Measurements from ENCODE around the gene RXYLT1.
"Not testable (repeated sequence)": the region's sequence is repeated elsewhere in the genome, so short reads cannot be mapped to it uniquely, and the experiment has no call there.

Gene RXYLT1

DNA sequence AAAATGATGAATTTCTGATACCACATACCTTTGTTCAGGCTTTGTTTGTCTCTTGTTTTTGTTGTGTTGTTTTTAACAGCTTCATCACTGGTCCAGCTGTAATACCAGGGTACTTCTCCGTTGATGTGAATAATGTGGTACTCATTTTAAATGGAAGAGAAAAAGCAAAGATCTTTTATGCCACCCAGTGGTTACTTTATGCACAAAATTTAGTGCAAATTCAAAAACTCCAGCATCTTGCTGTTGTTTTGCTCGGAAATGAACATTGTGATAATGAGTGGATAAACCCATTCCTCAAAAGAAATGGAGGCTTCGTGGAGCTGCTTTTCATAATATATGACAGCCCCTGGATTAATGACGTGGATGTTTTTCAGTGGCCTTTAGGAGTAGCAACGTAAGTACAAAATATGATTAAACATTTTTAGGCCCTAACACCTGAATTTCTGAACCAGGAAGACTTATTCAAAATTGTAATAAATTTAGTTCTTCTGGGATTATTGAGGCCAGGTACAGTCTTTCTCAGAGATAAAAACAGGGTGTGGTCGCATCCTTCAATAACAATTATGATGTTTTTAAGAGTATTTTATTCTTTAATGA is 22.4 kb downstream of the RXYLT1 start:
- DNase-seq (ENCODE audit: low read depth in 1 of 2, low spot score in 1 of 2) = no peak

DNA sequence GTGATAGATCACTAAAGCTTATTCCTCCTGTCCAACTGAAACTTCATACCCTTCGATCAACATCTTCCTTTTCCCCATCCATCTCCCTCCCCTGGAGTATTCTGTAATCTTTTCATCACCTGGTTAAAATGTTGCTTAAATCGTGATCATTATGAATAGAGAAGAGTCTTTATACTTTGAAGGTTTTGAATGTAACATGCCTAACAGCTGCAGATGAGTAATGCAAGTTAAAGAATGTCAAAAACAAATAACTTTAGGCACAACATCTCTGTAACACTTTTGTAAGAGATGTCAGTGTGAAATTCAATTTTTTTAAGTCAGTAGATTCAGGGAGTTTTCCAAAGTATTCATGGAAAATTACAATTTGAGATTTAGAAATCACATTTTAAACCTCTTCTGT is 25.0 kb downstream of the RXYLT1 start:
- no peak for DNase-seq (ENCODE audit: low read depth in 1 of 2, low spot score in 1 of 2)

DNA sequence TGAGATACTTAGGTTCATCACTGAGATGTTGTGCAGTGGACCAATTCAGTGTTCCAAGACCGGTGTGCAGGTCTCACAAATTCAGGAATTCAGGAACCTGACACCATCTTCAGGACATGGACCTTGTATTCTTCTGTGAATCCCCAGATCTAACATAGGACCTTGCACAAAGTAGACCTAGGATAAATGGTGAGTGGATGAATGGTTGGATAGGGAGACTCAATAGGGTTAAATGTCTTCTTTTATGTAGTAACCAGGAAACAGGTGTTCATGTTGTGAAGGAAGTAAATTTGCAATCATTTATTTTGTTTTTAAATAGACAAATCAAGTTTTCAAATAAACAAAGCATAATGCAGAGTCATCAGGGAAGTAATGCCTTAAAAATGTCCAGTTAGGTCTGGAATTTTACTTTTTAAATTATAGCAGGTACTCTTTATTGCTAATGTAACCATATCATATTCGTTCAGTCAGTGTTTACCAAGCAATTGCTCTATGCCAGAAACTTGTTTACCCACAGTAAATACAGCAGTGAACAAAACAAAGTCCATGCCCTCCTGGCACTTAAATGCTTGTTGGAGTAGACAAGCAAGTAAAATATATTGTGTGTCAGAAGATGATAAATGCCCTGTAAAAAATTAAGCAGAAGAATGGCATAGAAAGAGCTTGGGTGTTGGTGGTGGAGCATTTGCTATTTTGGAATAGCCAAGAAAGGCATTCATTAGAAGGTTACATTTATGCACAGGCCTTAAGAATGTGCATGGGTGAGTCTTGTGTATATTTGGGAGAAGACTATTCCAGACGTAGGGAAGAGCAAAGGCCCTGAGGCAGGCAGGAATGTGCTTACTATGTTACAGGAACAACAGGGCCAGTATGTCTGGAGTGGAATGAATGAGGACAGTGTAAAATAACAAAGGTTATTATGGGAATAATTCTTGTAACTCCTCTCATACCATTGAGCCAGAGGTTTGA is 26.3 kb downstream of the RXYLT1 start:
- no peak for DNase-seq (ENCODE audit: low read depth in 1 of 2, low spot score in 1 of 2)

DNA sequence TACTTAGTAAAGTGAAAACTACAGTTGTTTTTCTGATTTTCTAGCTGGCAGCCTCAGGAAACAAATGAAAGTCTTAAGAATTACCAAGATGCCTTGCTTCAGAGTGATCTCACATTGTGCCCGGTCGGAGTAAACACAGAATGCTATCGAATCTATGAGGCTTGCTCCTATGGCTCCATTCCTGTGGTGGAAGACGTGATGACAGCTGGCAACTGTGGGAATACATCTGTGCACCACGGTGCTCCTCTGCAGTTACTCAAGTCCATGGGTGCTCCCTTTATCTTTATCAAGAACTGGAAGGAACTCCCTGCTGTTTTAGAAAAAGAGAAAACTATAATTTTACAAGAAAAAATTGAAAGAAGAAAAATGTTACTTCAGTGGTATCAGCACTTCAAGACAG is 28.9 kb downstream of the RXYLT1 start:
- DNase-seq (ENCODE audit: low read depth in 1 of 2, low spot score in 1 of 2) = no peak

DNA sequence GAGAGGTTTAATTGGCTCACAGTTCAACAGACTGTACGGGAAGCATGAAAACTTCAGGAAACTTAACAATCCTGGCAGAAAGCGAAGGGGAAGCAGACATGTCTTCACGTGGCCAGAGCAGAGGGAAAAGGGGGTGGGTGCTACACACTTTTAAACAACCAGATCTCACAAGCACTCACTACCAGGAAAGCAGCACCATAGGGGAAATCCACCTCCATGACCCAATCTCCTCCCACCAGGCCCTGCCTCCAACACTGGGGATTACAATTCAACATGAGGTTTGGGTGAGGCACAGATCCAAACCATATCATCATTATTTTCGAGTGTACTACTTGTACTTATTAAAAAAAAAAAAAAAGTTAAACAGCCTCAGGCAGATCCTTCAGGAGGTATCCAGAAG is 29.9 kb downstream of the RXYLT1 start:
- DNase-seq (ENCODE audit: low read depth in 1 of 2, low spot score in 1 of 2) = no peak

DNA sequence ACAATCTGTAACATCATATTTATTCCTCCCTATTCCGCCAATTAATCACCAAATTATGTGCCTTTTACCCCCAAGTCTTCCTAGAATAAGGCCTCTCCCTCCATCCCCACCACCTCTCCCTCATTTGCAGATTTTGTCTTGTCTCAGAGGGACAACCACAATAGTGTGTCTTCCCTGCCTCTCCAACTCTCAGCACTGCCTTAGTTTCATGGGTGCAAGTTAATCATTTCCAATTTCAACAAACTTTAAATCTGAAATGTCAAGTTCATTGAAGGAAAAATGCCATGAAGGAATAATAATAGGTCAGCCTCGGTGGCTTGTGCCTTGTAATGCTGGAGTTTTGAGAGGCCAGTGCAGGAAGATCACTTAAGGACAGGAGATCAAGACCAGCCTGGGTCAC is 31.6 kb downstream of the RXYLT1 start:
- no peak for DNase-seq (ENCODE audit: low read depth in 1 of 2, low spot score in 1 of 2)

DNA sequence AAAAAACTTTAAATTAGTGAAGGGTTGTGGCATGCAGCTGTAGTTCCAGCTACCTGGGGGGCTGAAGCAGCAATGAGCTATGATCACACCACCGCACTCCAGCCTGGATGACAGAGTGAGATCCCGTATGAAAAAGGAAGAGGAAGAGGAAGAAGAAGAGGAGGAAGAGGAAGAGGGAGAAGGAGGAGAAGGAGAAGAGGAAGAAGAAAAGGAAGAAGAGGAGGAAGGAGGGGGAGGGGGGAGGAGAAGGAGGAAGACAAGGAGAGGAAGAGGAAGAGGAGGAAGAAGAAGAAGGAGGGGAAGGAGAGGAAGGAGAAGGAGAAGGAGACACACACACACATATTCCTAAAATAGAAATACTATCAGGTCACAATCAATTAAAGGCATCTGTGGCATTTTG is 32.0 kb downstream of the RXYLT1 start:
- no peak for DNase-seq (ENCODE audit: low read depth in 1 of 2, low spot score in 1 of 2)

DNA sequence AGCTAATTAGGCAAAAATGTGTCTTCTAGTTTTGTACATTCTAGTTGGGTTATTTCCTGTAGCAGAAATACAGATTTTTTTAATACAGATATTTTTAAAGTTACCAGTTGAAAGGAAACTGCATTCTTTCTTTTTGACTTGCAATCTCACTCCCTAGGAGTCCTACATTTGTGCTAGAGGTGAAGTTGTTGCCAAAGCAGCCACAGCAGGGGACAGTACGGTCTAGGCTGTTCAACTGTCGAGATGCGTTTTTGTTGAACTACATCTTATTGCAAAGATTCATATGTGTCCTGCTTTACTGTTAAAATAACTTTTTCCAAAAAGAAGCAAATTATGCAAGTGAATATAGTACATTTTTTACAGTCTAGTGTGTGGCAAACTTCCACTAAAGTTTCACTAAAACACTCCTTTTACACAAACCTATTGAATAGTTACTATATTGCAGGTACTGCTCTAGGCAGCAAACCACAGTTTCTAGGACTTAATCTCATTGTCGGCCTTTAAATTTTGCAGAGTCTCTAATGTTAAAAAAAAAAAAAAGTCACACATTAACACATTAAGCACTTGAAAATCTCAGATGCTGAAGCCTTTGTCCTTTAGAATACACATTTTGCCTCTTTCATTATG is 34.5 kb downstream of the RXYLT1 start:
- no peak for DNase-seq (ENCODE audit: low read depth in 1 of 2, low spot score in 1 of 2)

DNA sequence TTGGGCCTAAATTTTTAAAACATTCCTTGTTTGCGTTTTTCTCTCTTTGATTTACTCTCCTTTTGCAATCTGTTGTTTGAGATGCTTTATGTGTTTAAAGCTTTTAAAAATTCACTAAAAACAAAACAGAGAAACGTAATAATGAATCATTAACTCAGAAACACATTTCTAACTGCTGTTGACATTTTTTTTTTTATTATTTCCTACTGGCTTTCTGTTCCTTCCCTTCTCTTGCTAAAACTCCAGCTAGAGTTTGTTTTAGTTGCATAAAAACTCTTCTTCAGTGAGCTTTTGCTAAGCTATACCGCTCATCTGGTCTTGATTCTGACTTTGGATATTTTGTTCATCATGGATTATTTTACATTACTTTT is 35.8 kb downstream of the RXYLT1 start:
- DNase-seq (ENCODE audit: low read depth in 1 of 2, low spot score in 1 of 2) = no peak

DNA sequence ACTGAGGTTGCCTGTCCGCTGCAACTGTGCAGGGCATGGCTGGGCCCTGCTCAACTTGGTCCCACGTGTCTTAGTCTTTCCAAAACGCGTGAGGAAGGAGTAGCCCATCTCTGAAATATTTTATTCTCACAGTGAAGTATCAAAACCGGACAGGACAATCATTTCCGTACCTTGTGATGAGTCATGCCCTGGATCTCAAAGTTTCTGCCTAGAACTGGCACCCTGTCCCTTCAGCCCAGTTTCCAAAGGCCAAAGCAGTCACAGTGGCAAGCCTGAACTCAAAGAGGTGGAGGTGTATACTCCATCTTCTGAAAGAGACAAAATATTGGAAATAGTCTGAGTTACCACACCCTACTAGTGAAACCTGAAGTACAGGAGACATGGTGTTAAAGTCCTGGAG is 36.3 kb downstream of the RXYLT1 start:
- no peak for DNase-seq (ENCODE audit: low read depth in 1 of 2, low spot score in 1 of 2)

DNA sequence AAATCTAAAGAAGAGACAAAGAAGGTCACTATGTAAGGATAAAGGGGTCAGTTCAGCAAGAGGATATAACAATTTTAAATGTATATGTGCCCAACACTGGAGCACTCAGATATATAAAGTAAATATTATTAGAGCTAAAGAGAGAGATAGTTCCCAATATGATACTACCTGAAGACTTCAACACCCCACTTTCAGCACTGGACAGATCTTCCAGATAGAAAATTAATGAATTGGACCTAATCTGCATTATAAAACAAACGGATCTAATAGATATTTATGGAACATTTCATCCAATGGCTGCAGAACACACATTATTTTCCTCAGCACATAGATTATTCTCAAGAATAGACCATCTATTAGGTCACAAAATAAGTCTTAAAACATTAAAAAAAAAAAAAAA is 40.7 kb downstream of the RXYLT1 start:
- no peak for DNase-seq (ENCODE audit: low read depth in 1 of 2, low spot score in 1 of 2)

DNA sequence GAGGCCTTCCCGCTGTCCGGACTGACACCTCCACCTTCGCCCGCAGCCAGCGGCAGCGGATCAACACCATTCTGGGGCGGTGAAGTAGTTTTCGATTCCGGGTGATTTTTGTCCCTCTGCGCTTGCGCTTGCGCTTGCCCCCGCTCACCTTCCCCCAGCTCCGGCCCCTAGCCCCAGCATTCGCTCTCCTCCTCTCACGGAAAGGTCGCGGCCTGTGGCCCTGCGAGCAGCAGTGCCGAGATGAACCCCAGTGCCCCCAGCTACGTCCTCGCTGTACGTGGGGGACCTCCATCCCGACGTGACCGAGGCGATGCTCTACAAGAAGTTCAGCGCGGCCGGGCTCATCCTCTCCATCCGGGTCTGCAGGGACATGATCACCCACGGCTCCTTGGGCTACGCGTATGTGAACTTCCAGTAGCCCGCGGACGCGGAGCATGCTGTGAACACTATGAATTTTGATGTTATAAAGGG is 42.1 kb downstream of the RXYLT1 start:
- DNase-seq (ENCODE audit: low read depth in 1 of 2, low spot score in 1 of 2) = no peak

DNA sequence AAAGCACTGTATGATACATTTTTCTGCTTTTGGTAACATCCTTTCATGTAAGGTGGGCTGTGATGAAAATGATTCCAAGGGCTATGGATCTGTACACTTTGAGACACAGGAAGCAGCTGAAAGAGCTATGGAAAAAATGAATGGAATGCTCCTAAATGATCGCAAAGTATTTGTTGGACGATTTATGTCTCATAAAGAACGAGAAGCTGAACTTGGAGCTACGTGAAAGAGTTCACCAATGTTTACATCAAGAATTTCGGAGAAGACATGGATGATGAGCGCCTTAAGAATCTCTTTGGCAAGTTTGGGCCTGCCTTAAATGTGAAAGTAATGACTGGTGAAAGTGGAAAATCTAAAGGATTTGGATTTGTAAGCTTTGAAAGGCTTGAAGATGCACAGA is 42.6 kb downstream of the RXYLT1 start:
- no peak for DNase-seq (ENCODE audit: low read depth in 1 of 2, low spot score in 1 of 2)

DNA sequence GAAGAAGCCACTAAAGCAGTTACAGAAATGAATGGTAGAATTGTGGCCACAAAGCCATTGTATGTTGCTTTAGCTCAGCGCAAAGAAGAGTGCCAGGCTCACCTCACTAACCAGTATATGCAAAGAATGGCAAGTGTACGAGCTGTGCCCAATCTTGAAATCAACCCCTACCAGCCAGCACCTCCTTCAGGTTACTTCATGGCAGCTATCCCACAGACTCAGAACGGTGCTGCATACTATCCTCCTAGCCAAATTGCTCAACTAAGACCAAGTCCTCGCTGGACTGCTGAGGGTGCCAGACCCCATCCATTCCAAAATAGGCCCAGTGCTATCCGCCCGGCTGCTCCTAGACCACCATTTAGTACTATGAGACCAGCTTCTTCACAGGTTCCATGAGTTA is 43.3 kb downstream of the RXYLT1 start:
- DNase-seq (ENCODE audit: low read depth in 1 of 2, low spot score in 1 of 2) = no peak

DNA sequence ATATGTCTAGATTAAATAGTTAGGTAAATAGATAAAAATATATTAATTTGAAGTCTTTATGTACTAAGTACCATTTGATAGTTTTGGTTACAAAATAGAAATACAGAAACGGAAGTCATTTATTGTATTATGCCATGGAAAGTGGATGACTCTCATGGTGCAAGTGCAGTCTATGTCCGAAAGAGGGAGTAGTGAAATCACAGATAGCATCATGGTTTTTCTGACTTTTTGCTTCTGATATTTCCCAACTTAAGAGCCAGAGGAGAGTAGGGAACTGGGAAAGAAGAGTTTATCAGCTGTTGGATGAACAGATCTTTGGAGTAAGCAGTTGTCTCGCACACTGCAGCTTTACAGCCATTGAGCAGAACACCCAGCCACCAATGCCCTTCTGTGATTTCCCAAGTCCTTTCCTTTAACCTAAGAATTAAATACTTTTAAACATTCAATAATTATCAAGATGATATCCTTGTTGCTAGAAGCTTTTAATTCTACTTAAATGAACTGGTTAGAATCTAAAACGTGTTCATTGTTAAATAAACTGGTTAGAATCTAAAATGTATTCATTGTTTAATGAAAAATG is 46.4 kb downstream of the RXYLT1 start:
- DNase-seq (ENCODE audit: low read depth in 1 of 2, low spot score in 1 of 2) = no peak

DNA sequence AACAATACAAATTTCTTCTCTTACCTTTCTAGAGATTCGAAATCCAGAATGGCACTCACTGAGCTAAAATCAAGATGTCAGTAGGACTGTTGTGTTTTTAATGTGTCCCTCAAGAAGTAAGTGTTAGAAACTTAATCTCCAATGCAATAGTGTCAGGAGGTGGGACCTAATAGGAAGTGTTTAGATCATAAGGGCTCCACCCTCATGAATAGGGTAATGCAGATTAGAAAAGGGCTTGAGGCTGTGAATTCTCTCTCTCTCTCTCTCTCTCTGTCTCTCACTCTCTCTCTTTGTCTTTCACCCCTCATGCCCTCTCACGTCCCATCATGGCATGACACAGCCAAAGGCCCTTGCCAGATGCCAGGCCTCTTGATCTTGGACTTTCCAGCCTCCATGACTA is 49.2 kb downstream of the RXYLT1 start:
- no peak for DNase-seq (ENCODE audit: low read depth in 1 of 2, low spot score in 1 of 2)

DNA sequence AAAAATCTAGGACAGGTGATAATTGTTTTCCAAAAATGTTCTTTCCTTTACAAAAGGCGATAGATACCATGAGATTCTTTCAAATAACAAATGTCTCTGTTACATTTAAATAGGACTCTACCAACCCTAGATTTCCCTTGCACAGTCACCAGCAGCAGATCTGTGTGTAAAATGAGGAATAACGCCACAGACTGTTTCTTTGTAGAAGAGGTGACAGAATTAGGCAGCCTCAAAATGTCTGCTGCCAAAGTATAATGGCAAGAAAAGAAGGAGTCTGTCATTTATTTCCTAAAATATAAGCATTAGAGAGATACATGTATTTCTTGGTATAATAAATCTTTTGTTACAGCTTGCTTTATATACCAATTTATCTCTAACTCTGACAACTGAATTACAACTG is 56.3 kb downstream of the RXYLT1 start:
- DNase-seq (ENCODE audit: low read depth in 1 of 2, low spot score in 1 of 2) = no peak

DNA sequence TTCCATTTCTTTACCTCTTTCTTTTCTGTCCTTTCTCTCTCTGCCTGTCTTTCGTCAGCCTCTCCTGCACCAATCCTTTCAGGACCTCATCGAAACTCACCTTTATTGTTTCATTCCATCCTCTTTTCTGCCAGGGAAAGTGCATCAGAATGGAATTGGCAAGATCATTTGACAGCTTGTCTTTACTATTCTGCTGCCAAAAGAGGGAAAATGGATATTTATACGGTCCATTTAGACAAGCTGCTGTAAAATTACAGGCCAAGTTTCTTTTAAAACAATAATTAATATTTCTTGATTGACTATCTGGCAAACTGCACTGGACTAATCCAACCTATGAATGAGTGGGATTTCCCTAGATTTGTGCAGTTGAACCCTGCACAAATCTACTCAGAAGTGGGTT is 57.2 kb downstream of the RXYLT1 start:
- DNase-seq (ENCODE audit: low read depth in 1 of 2, low spot score in 1 of 2) = no peak

DNA sequence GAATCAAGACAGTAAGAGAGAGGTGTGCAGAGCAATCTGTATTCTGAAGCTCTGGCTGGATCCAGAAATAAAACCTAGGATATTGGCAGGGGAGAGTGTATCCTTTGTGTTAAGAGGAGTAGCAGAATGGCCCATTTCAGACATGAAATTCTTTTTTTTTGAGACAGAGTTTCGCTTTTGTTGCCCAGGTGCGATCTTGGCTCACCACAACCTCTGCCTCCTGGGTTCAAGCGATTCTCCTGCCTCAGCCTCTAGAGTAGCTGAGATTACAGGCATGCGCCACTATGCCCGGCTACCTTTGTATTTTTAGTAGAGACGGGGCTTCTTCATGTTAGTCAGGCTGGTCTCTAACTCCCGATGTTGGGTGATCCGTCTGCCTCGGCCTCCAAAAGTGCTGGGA is 58.7 kb downstream of the RXYLT1 start:
- no peak for DNase-seq (ENCODE audit: low read depth in 1 of 2, low spot score in 1 of 2)

DNA sequence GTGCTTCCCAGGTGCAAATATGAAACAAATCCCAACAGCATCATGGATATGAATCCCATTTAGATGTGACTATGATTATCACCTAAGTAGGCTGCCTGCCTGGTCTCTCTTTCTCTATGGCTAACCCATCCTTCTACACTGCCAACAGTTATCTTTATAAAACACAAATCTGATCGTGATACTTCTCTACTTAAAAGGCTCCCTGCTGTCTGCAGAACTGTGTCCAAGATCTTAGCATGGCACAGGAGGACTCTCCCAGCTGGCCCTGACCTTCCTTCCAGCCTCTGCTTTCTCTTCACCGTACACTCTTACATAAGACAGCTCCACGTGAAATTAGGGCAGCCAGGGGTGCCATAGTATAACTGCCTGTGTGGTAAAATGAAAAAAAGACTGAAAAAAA is 61.3 kb downstream of the RXYLT1 start:
- no peak for DNase-seq (ENCODE audit: low read depth in 1 of 2, low spot score in 1 of 2)

DNA sequence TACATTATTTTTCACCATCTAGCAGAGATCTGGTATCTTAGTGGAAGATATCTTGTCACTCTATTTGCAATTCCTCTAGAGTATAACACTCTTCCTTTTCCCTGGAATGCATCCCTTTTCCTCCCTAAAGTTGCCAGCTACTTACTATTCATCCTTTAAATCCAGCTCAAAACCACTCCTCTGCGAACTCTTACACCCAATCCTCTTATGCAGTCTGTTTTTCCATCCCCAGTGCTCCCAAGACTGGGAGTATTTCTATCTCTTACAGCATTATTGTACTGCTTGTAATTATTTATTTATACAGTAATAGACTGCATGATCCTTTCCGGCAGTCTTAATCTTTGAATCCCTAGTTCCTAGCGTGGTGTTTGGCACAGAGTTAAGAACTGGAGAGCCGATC is 61.9 kb downstream of the RXYLT1 start:
- DNase-seq (ENCODE audit: low read depth in 1 of 2, low spot score in 1 of 2) = no peak

DNA sequence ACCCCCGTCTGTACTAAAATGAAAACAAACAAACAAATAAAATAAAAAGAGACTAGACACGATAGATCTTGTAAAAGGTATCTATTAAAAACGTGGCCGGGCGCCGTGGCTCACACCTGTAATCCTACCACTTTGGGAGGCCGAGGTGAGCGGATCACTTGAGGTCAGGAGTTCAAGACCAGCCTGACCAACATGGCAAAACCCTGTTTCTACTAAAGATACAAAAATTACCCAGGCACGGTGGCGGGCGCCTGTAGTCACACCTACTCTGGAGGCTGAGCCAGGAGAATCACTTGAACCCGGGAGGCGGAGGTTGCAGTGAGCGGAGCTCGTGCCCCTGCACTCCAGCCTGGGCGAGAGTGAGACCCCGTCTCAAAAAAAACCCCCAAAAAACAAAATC is 63.0 kb downstream of the RXYLT1 start:
- DNase-seq (ENCODE audit: low read depth in 1 of 2, low spot score in 1 of 2) = not testable (repeated sequence)

Data from activated CD4-positive, alpha-beta T cell treated with anti-CD3 and anti-CD28 coated beads, Interleukin-2, amount 50 U/mL, for 24 hours (primary cell).